ENCODE measurements around the gene ABO.
"Not testable (repeated sequence)": the region's sequence is repeated elsewhere in the genome, so short reads cannot be mapped to it uniquely, and the experiment has no call there.

The ABO gene

DNA sequence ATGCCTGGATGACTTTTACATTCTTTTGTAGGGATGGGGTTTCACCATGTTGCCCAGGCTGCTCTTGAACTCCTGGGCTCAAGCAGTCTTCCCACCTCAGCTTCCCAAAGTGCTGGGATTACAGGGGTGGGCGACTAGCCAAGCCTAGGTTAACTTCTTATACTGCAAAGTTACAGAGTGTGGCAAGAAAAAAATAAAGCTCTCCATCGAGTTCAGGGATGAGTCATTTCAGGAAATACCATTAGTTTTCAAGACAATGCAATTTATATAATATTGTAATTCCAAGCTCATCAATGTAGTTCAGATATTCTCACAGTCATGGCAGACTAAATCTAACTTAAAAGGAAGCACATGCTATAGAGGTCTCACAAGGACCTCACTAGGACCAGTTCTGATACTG, 11.5 kb upstream of the ABO start:
- no CpG with 5 or more reads among the region's 2 CpGs for WGBS (ENCODE audit: insufficient coverage, insufficient read length)
- no peak for DNase-seq (ENCODE audit: low read depth, low spot score)
- Histone ChIP-seq H3K4me3 (ENCODE audit: low read length) (no peak overlapping the region), H3K27ac (ENCODE audit: low read length) (no peak overlapping the region), H3K9me3 (ENCODE audit: control insufficient read depth, insufficient read depth, low read length) (no peaks in the 10 kb centered on the region), H3K36me3 (ENCODE audit: control insufficient read depth, insufficient read depth, low read length) (no peaks in the 10 kb centered on the region), H3K27me3 (ENCODE audit: control insufficient read depth, insufficient read depth, low read length) (no peaks in the 10 kb centered on the region), H3K4me1 (ENCODE audit: control insufficient read depth, insufficient read depth, low read length) (no peaks in the 10 kb centered on the region)

GRCh38 chr9:133285252-133285775, 10.3 kb upstream of the ABO start:
- Histone ChIP-seq H3K36me3 (ENCODE audit: control insufficient read depth, insufficient read depth, low read length) (no peaks in the 10 kb centered on the region), H3K9me3 (ENCODE audit: control insufficient read depth, insufficient read depth, low read length) (no peaks in the 10 kb centered on the region), H3K4me3 (ENCODE audit: low read length) (no peak overlapping the region), H3K4me1 (ENCODE audit: control insufficient read depth, insufficient read depth, low read length) (no peaks in the 10 kb centered on the region), H3K27me3 (ENCODE audit: control insufficient read depth, insufficient read depth, low read length) (no peaks in the 10 kb centered on the region), H3K27ac (ENCODE audit: low read length) (no peak overlapping the region)
- WGBS (ENCODE audit: insufficient coverage, insufficient read length): no CpG with 5 or more reads among the region's 6 CpGs
- DNase-seq (ENCODE audit: low read depth, low spot score): no peak

DNA sequence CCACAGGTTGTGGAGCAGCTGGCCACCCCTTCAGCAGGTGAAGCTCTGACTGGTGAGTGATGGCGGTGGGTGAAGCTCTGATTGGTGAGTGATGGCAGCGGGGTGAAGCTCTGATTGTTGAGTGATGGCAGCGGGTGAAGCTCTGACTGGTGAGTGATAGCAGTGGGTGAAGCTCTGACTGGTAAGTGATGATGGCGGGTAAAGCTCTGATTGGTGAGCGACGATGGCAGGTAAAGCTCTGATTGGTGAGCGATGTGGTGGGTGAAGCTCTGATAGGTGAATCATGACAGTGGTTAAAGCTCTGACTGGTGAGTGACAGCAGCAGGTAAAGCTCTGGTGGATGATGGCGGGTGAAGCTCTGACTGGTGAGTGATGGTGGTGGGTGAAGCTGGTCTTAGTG, 9.4 kb upstream of the ABO start:
- H3K27me3 ChIP-seq (ENCODE audit: control insufficient read depth, insufficient read depth, low read length): no peaks in the 10 kb centered on the region
- WGBS (ENCODE audit: insufficient coverage, insufficient read length): no CpG with 5 or more reads among the region's 8 CpGs
- no peak for DNase-seq (ENCODE audit: low read depth, low spot score)
- no peaks in the 10 kb centered on the region for H3K4me1 ChIP-seq (ENCODE audit: control insufficient read depth, insufficient read depth, low read length)
- H3K9me3 ChIP-seq (ENCODE audit: control insufficient read depth, insufficient read depth, low read length): no peaks in the 10 kb centered on the region
- no peaks in the 10 kb centered on the region for H3K36me3 ChIP-seq (ENCODE audit: control insufficient read depth, insufficient read depth, low read length)
- no peak overlapping the region for H3K4me3 ChIP-seq (ENCODE audit: low read length)
- H3K27ac ChIP-seq (ENCODE audit: low read length): no peak overlapping the region

DNA sequence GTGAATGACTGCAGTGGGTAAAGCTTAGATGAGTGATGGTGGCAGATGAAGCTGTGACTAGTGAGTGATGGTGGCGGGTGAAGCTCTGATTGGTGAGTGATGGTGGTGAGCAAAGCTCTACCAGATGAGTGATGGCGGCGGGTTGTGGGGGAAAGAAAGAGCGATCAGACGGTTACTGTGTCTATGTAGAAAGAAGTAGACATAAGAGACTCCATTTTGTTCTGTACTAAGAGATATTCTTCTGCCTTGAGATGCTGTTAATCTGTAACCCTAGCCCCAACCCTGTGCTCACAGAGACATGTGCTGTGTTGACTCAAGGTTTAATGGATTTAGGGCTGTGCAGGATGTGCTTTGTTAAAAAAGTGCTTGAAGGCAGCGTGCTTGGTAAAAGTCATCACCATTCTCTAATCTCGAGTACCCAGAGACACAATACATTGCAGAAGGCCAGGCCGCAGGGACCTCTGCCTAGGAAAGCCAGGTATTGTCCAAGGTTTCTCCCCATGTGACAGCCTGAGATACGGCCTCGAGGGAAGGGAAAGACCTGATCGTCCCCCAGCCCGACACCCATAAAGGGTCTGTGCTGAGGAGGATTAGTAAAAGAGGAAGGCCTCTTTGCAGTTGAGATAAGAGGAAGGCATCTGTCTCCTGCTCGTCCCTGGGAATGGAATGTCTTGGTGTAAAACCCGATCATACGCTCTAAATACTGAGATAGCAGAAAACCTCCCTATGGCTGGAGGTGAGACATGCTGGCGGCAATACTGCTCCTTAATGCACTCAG, 8.4 kb upstream of the ABO start:
- not testable (repeated sequence) for H3K27ac ChIP-seq (ENCODE audit: low read length); H3K4me3 ChIP-seq (ENCODE audit: low read length); H3K36me3 ChIP-seq (ENCODE audit: control insufficient read depth, insufficient read depth, low read length); H3K9me3 ChIP-seq (ENCODE audit: control insufficient read depth, insufficient read depth, low read length); H3K27me3 ChIP-seq (ENCODE audit: control insufficient read depth, insufficient read depth, low read length); DNase-seq (ENCODE audit: low read depth, low spot score); H3K4me1 ChIP-seq (ENCODE audit: control insufficient read depth, insufficient read depth, low read length)
- no CpG with 5 or more reads among the region's 16 CpGs for WGBS (ENCODE audit: insufficient coverage, insufficient read length)

GRCh38 chr9:133282464-133283238, 7.7 kb upstream of the ABO start:
- H3K27me3 ChIP-seq (ENCODE audit: control insufficient read depth, insufficient read depth, low read length): no peaks in the 10 kb centered on the region
- no peaks in the 10 kb centered on the region for H3K36me3 ChIP-seq (ENCODE audit: control insufficient read depth, insufficient read depth, low read length)
- no peak overlapping the region for H3K4me3 ChIP-seq (ENCODE audit: low read length)
- WGBS (ENCODE audit: insufficient coverage, insufficient read length): no CpG with 5 or more reads among the region's 7 CpGs
- H3K9me3 ChIP-seq (ENCODE audit: control insufficient read depth, insufficient read depth, low read length): no peaks in the 10 kb centered on the region
- DNase-seq (ENCODE audit: low read depth, low spot score): no peak
- no peaks in the 10 kb centered on the region for H3K4me1 ChIP-seq (ENCODE audit: control insufficient read depth, insufficient read depth, low read length)
- no peak overlapping the region for H3K27ac ChIP-seq (ENCODE audit: low read length)

GRCh38 chr9:133280392-133280791, 5.4 kb upstream of the ABO start:
- Histone ChIP-seq H3K9me3 (ENCODE audit: control insufficient read depth, insufficient read depth, low read length) (0 out of 2 replicates have a peak, but pooled peaks cover 1% of the 10 kb centered on the region), H3K4me1 (ENCODE audit: control insufficient read depth, insufficient read depth, low read length) (no peaks in the 10 kb centered on the region), H3K36me3 (ENCODE audit: control insufficient read depth, insufficient read depth, low read length) (no peaks in the 10 kb centered on the region), H3K27ac (ENCODE audit: low read length) (no peak overlapping the region), H3K27me3 (ENCODE audit: control insufficient read depth, insufficient read depth, low read length) (peaks cover 8% of the 10 kb centered on the region; the same call in 1 of the 2 replicates), H3K4me3 (ENCODE audit: low read length) (no peak overlapping the region)
- no CpG with 5 or more reads among the region's 5 CpGs for WGBS (ENCODE audit: insufficient coverage, insufficient read length)
- DNase-seq (ENCODE audit: low read depth, low spot score): no peak

DNA sequence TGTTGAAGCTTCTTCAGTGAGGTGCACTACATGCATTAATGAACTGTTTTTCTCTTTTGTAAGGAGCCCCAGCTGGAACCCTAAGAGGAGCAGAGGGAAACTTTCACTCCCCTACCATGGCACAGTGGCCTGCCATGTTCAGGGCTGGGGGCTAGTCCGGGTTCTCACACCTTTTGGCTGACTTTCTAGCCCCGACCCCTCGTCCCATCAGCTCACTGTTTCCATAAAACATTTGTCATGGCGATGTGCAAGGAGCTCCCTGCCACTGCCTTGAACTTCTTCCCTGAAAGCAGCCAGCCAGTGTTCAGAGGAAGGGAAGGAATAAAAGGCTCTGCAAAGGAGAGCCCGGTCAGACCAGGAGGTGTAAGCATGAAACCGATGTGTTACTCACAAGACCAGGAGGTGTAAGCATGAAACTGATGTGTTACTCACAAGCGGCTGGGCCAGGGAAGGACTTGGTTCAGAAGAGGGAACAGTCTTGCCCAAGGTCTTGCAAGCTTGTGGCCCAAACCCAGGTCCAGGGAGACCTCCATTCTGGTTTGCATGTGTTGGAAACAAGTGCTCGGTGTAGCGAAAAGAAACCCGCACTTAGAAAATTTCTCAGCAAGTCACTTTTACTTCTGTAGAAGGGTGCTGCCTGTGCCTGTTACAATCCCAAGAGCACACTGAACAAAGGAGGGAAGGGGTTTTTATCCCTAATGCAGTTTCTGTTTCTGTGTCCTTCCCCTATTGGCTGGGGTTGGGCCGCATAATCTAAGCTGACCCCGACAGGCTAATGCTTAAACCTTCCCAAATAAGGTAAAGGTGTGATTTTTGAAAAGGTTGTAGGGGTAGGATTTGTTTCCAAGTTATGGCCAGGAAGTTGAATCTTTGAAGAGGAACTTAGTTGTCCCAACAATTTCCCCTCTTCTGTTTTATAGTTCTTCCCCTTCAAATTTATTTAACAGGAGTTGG, 3.4 kb upstream of the ABO start:
- H3K27ac ChIP-seq (ENCODE audit: low read length): no peak overlapping the region
- H3K36me3 ChIP-seq (ENCODE audit: control insufficient read depth, insufficient read depth, low read length): no peaks in the 10 kb centered on the region
- H3K9me3 ChIP-seq (ENCODE audit: control insufficient read depth, insufficient read depth, low read length): 0 out of 2 replicates have a peak, but pooled peaks cover 1% of the 10 kb centered on the region
- no peak for DNase-seq (ENCODE audit: low read depth, low spot score)
- no peak overlapping the region for H3K4me3 ChIP-seq (ENCODE audit: low read length)
- peaks cover 15% of the 10 kb centered on the region; the same call in 1 of the 2 replicates for H3K27me3 ChIP-seq (ENCODE audit: control insufficient read depth, insufficient read depth, low read length)
- no peaks in the 10 kb centered on the region for H3K4me1 ChIP-seq (ENCODE audit: control insufficient read depth, insufficient read depth, low read length)
- WGBS (ENCODE audit: insufficient coverage, insufficient read length): no CpG with 5 or more reads among the region's 12 CpGs

DNA sequence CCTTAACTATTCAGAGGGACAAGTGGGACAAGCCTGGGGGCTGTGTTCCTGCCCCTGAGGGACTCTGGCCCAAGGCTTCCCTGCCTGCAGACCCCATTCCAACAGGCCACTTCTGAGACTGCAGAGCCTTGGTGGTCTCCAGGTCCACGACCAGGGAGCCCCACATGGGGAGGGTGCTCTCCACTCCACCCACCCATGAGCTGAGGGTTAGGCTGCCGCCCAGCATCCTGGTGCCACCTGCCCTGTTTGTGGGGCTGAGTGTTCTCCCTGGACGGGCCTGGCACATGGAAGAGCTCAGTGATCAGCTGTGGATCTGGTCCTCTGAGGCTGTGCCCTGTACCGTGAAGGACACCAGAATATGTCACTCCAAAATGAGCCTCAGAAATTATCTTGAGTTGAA, 2.5 kb upstream of the ABO start:
- peaks cover 15% of the 10 kb centered on the region; the same call in 1 of the 2 replicates for H3K27me3 ChIP-seq (ENCODE audit: control insufficient read depth, insufficient read depth, low read length)
- H3K4me1 ChIP-seq (ENCODE audit: control insufficient read depth, insufficient read depth, low read length): no peaks in the 10 kb centered on the region
- no peak overlapping the region for H3K4me3 ChIP-seq (ENCODE audit: low read length)
- no CpG with 5 or more reads among the region's 4 CpGs for WGBS (ENCODE audit: insufficient coverage, insufficient read length)
- no peak overlapping the region for H3K27ac ChIP-seq (ENCODE audit: low read length)
- 0 out of 2 replicates have a peak, but pooled peaks cover 1% of the 10 kb centered on the region for H3K9me3 ChIP-seq (ENCODE audit: control insufficient read depth, insufficient read depth, low read length)
- DNase-seq (ENCODE audit: low read depth, low spot score): no peak
- no peaks in the 10 kb centered on the region for H3K36me3 ChIP-seq (ENCODE audit: control insufficient read depth, insufficient read depth, low read length)

GRCh38 chr9:133276923-133277322, 1.9 kb upstream of the ABO start:
- H3K27me3 ChIP-seq (ENCODE audit: control insufficient read depth, insufficient read depth, low read length): peaks cover 15% of the 10 kb centered on the region; the same call in 1 of the 2 replicates
- WGBS (ENCODE audit: insufficient coverage, insufficient read length): no CpG with 5 or more reads among the region's 9 CpGs
- H3K27ac ChIP-seq (ENCODE audit: low read length): no peak overlapping the region

More at GRCh38 chr9:133276923-133277322, 1.9 kb upstream of the ABO start:
- no peak for DNase-seq (ENCODE audit: low read depth, low spot score)
- Histone ChIP-seq H3K4me1 (ENCODE audit: control insufficient read depth, insufficient read depth, low read length) (no peaks in the 10 kb centered on the region), H3K36me3 (ENCODE audit: control insufficient read depth, insufficient read depth, low read length) (no peaks in the 10 kb centered on the region), H3K9me3 (ENCODE audit: control insufficient read depth, insufficient read depth, low read length) (0 out of 2 replicates have a peak, but pooled peaks cover 1% of the 10 kb centered on the region), H3K4me3 (ENCODE audit: low read length) (no peak overlapping the region)

Data from iPS DF 6.9 (cell line).